GM19035 (cell line): ENCODE measurements around the gene PRDM15.
A peak's percentile ranks its signal among the peaks of the same experiment; 100 is the strongest.

Experiments used
- ATAC-seq: cut with Tn5 transposase; IDR thresholded peaks from one replicate; pipeline ENCODE4 v1.9.1; 2021; ENCODE audit not compliant: unreplicated experiment

Gene PRDM15

DNA sequence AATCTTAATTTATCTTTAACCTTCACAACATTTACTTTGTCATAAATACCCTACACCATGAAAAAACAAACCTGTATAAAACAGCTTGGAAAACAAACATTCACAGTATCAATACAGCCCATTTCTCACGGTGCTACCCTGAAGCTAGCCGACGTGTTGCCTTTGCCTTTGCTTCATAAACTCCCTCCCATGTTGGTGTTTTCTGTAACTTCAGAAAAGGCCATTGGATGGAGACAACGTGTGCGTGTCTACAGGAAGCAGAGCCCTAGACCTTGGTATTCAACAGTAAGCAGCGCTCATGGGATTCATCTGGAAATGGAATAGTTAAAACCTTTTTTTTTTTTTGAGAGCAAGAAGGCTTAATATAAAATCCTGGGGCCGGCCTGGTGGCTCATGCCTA, 7.2 kb upstream of the PRDM15 start:
- no peak for ATAC-seq

DNA sequence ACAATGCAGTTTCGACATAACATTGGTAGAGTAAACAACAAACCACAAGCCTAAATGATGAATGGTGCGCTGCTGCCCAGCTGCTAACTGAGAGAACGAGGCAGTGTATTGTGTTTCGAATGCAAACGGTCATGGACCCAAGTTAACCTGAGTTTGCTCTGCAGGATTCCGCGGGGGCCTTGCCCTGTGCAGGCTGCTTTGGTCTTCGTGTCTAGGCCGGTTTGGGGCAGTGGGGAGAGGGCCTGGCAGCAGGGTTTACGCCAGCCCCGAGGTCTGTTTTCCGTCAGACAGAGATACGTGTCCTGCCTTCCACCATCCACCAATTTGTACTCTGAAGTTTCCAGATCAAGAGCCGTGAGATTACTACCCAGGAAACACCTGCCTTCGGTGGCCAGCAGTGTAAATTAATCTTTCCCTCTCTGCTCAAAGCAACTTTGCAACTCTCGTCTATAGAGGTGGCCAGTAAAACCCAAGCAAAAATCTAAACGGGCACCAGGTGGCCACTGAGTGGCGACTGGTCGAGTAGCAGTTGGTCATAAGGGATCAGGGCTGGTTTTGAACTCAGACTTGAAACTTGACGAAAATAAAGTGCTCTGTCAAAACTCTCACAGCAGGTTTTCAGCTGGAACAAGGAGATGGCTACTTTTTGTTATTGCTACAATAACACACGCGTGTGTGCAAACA, 6.3 kb upstream of the PRDM15 start:
- ATAC-seq, result no peak

DNA sequence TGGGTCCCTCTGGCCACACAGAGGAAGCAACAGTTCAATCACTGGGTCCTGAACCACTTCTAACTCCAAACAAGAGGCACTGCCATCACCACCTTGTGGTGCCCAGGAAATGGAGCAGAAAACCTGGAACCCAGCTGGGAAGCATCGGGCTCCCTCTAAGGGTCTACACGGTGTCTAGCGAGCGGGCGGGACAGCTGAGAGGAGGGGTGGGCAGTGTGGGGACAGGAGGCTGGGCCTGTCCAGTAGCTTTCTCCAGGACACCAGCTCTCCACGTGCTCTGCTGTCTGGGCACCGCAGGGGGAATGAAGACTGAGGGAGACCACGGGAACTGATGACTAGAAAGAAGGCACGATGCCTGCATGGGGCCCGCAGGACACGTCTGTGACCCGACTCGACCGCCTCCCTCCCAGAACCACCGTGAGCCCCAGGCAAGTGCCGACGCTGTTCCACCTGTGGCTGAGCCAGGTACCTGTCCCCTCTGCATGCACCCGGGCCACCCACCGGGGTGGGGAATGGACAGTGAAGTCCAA, 5.4 kb upstream of the PRDM15 start:
- no peak for ATAC-seq

DNA sequence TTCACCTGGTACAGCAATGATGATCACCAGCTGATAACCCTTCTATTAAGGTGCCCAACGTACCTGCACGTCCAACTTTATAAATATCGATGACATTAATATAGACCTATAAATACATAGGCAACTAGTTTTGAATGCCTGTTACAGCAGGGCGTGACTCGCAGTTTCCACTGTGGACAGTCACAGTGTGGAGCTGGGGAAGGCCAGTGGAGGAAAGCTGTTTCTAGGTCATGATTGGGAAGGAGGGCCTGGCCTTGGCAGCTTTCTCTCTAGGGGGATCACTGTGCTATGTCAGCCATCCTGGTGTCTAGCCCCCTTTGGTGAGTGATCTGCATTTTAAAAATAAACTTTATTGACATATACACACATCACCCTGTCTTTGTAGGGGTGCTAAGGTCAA, 4.4 kb upstream of the PRDM15 start:
- ATAC-seq, result no peak

DNA sequence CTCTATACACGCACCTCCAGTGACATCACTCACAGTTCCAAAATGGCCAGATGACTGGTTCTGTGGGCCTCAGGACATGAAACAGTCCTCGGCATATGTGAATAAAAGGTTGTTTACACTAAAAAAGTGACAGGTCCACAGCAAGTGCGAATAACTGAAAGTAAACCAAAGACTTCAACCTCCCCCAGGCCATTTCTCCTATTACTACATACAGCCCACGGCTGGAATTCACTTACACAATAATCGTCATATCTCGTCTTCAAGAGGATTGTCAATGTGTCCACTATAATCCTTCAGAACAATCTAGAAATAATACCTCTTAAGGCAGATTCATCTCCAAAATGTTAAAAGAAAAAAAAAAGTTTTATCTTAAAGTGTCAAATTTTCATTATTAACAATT, 1.9 kb upstream of the PRDM15 start:
- no peak for ATAC-seq

DNA sequence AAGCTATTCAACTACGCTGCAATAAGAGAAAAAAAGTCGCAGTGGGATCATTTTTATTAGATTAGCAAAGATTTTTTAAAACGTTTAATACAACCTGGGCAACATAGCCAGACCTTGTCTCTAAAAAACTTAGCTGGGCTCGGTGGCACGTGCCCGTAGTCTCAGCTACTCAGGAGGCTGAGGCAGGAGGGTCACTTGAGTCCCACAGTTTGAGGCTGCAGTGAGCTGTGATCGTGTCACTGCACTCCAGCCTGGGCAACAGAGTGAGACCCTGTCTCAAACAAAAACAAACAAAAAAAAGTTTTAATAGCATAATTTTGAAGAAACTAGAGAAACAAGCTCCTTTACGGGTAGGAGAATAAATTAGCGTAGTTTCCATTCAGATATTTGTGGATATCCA, 1.0 kb upstream of the PRDM15 start:
- no peak for ATAC-seq

DNA sequence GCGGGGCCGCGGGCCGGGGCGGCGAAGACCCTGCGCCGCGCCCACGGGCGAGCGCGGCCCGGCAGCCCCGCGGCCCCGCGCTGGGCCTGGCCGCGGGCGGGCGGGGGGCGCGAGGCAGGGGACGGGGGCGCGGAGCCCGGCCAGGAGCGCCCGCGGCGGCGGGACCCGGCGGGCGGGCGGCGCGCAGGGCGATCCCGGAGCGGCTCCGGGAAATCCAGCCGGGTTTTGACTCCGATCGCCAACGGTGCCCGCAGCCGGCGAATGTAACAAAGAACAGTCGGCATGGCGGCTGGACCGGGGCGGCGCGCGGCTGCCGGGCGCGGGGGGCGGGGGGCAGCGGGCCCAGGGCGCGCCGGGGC, 334 bp downstream of the PRDM15 start:
- ATAC-seq, result peak; percentile 59

DNA sequence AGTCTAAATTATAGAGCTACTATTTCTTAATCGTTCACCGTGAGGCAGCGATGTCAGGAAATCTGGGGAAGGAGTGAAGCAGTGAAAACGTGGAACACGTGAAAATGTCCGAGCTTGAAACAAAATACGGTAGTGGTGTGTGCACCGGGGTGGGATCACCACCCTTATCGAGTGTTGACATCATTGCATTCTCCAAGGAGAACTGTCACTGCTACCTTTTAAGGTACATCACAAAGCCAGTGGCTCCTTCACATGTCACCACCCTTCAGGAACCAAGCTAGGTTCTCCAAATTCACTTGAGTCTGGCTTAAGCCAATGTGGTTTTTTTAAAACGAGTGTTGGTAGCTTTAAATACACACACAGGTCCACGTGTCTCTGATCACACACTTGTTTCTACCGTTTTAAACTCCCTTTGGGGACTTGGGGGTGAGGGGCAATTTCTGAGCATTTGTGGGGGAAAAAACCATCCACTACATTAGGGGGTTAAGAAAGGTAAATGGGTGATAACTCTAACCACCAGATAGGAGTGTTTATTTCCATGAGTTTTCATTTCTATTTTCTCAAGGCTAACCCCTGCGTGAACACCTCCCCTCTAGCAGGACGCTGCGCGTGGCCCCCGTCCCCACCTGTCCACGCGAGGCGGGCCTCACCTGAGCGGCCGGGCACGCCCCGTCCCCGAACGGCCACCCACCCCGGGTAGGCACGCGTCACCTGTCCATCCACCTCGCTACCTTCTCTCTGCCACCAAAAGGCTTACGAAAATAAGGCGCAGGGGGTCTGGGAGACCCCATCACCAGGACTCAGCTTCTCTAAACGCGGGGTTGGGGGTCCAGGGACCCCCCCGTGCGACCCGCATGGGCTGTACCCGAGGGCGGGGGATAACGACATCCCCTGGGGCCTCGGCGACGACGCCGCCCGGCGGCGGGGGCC, 978 bp downstream of the PRDM15 start:
- peak; percentile 34 for ATAC-seq

DNA sequence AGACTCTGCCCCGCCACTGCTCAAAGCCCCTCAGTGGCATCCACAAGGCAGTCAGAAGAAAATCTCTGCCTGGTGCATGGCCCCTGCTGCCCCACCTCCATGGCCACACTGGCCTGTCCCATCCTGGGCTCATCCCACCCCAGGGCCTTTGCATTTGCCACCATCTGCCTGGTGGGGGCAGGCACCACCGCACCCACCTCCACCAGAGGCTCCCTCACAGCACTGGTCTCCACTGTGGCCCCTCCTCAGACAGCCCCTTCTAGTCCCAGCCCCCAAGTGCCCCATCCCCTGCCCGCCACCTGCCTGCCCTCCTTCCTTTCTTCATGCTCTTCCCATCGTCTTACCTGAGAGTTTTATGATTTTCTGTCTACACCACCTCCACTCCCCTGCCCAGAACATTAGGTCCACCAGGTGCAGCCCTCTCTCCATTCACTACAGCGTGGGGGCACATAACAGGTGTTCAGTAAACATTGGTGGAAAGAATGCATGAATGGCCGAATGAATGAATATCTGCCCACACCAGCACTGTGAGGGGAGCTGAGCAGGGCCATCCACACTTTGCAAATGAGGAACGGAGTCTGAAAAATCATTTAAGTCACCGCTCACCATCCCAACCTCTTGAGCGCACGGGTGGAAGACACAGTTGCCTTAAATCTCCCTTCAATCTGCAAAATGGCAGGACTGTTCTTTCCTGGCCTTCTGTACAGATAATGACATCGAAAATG, 2.1 kb downstream of the PRDM15 start:
- ATAC-seq, result no peak

DNA sequence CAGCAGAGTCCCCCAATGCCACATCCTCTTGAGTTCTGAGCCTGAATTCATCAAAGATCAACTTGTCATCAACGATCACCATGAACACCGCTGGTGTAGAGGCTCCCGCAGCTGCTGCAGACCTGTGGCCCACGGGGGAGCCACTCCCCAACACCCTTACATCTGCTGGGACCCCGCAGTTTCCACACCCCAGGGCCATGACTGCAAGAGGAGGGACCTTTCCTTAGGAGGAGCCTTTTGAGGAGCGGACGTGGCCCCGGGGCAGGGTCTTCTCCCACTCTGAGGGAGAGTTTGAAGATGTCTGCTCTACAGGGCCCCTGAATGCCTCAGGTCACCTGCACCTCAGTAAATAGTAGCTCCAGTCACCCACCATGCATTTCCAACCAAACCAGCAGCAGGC, 2.7 kb downstream of the PRDM15 start:
- ATAC-seq, result no peak

DNA sequence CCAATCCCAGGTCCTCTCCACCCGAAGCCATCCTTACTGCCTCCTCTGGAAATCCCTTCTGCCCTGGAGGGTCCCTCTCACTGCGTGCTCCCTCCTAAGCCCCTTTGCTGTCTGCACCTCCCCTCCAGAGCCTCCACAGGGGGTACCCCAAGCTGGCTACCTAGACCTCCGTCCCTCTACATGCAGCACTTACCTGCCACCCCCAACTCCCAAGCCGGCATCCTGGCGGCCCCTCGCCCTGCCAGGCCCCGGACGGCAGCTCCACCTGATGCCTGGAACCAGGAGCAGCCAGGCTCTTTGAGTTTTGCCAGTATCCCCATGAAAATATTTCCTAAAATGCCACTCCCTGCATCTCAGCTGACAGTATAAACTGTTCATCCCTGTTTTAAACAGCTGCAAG, 4.1 kb downstream of the PRDM15 start:
- no peak for ATAC-seq

DNA sequence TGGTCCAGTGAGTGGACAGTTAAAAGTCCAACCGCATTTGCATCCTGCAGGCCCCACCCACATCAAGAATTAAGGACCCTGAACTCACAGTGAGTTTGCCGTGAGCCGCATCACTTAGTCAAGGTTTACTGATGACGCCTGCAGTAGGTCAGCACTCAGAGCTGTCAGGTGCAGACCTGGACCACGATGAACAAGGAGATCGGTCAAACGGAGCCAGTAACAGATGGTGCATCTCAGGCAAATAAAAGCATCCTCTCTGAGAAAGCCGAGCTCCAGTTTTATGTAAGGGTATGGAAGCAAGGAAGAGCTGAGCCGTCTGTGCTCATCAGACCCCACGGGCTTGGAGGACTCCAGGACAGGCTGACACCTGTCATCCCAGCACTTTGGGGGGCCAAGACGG, 4.5 kb downstream of the PRDM15 start:
- ATAC-seq, result no peak

DNA sequence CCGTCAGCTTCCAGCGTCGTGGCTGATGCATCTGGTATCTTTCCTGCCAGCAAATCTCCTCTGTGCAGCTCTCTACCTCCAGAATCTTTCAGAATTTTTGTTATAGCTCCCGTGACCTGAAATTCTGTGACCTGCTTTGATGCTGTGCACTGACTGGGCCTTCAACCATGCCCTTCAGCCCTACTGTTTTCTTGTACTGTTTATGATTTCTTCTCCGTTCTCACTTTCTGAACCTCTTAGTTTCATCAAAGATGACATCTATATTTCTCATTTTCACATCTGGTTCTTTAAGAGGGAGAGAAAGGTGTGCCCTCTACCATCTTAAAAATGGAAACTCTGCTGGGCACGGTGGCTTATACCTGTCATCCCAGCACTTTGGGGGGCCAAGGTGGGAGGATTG, 5.7 kb downstream of the PRDM15 start:
- ATAC-seq, result no peak

DNA sequence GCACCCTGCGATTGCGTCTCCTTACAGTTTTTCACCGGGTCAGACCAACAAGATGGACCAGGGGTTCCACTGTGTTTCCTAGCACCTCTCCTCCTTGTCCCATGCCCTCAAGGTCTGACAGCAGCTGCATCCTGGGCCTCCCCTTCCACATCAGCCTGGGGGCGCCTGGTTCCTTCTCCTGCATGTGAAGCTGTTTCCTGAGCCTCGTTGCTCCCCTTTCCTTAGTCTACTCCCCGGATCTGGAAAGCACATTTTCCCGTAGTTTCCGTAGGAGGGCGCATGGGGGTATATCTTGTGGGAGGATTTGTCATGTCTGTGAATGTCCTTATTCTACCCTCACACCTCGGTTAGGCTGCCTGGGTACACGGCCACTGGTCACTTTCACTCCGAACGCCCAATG, 6.1 kb downstream of the PRDM15 start:
- ATAC-seq, result no peak

DNA sequence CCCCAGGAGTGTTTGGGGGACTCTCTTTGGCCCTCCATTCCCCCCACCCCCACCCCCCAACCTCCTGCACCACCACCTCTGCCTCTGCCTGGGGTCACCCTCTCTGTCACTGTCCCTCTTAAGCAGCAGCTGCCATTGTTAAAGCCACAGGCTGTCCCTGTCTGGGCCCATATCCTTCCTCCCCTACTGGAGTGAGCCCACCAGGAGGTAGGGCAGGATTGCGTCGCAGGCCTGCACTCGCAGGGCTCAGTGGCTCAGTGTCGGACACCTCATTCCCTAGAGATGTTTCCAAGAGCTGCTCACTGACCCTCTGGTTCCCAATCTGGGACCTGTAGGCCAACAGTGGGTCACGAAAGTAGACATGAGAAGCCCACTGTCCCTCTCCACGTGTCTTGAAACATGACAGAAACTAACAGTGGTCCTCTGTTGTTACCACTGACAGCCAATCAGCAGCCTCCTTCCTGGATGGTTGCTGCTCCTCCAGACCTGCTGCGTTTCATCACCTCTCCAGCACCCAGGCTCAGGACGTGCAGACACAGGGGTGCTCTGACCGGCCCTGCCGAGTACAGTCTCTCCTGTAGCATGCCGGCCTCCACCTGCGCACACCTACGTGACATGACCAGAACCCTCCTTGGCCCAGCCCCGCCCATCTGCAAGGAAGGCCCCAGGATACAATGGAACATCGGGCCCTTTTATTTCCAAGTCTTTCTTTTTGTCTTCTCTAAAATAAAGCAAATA, 7.7 kb downstream of the PRDM15 start:
- ATAC-seq, result no peak

DNA sequence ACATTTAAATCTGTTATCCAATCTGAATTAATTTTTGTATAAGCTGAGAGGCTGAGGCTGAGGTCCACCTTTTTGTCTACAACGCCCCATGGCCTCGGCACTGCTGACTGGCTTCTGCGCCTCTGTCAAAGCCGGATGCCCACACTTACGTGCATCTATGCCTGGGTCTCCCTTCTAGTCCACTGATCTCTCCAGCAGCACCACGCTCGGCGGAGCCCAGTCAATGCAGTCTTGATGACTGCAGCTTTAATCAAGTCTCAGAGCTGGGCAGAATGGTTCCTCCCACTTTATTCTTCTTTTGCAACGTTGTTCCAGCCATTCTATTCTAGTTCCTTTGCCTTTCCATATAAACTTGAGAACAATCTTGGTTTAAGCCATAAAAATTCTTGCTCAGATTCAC, 9.4 kb downstream of the PRDM15 start:
- ATAC-seq, result no peak

DNA sequence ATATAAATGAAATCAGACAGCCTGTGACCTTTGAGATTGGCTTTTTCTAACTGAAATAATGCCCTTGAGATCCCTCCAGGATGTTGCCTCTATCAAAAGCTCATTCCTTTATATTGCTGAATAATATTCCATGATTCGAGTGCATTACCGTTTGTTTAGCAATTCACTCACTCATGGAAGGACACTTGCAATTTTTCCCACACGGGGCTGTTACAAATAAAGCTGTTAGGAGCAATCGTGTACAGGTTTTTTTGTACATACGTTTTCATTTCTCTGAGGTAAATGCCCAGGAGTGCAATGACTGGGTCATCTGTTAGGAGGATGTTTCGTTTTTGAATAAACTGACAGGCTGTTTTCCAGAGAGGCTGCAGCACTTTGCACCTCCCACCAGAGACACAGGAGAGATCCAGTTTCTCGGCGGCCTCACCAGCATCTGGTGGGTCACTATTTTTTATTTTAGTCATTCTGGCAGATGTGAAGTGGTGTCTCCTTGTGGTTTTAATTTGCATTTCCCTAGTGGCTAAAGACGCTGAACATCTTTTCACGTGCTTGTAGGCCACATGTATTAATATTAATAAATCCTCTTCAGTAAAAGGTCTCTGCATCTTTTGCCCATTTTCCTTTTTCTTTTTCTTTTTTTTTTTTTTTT, 11.0 kb downstream of the PRDM15 start:
- ATAC-seq, result peak; percentile 49

DNA sequence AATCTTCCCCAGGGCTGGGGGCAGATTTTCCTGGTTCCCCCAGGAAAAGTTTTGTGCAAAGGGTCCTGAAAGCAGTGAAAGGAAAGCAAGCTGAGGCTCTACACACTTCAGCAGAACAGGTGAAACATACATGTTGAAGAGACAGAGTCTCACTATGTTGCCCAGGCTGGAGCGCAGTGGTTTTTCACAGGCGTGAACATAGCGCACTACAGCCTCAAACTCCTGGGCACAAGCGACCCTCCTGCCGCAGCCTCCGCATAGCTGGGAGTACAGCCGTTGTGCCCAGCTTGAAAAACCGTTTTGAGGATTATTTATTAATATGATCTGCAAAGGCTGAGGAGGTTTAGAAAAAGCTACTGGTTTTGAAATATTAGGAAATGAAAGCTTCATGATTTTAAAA, 11.8 kb downstream of the PRDM15 start:
- ATAC-seq, result no peak

DNA sequence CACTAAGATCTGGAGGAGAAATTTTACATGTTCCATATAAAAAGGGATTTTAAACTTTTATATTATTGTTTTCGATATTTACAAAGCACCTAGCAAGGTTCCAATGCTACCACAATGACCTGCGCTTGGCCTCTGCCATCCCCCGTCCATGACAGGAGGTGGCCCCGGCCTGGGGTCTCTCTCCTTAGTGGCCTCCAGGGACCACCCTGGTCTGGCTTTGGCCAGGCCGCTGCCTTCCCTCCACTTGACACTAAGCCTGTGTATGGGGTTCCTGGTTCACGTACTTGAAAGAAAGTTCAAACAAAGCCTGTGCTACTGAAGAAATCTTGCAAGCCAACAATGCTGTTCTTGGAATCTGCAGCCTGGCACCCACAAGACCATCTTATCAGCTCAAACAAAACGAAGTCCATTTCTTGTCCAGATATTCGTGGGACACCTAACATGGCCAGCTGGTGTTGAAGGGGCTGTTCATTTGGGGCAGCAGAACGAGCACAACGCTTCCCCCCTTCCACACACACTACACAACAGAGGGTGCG, 12.8 kb downstream of the PRDM15 start:
- ATAC-seq, result no peak
